Activated CD8-positive, alpha-beta T cell treated with anti-CD3 and anti-CD28 coated beads for 36 hours (primary cell): Measurements from ENCODE around the gene ATG4D. TPM values are rescaled to one million over a fixed set of nuclear protein-coding genes. Genes with fewer than 3 reads are reported as not detected.

Experiments
- ATAC-seq: fragments of 200-7000 bp; cut with Tn5 transposase; one replicate; pipeline ENCODE4 v1.10.0; 2021; ENCODE audit warnings: mild to moderate bottlenecking, moderate library complexity
- CTCF ChIA-PET: fragments of 350-600 bp; sonication (Branson Sonifier 250); formaldehyde crosslinking; loops from one replicate; lab custom pipeline; 2021; ENCODE audit warnings: antibody characterized with exemption; lab: Charles Lee
- POLR2A ChIA-PET: fragments of 350-600 bp; sonication (Branson Sonifier 250); formaldehyde crosslinking; loops from one replicate; lab custom pipeline; 2021; ENCODE audit warnings: antibody characterized with exemption; lab: Charles Lee
- DNase-seq: peaks from one replicate; pipeline ENCODE4 v3.0.0-alpha.2; 2020
- H3K27ac Mint-ChIP-seq: one replicate; pipeline ENCODE4 v1.8.0; 2021; ENCODE audit warnings: mild to moderate bottlenecking, mixed read lengths
- H3K27me3 Mint-ChIP-seq: one replicate; pipeline ENCODE4 v1.8.0; 2021; ENCODE audit warnings: mixed read lengths
- H3K36me3 Mint-ChIP-seq: one replicate; pipeline ENCODE4 v1.8.0; 2021; ENCODE audit warnings: low read depth, mixed read lengths
- H3K4me1 Mint-ChIP-seq: one replicate; pipeline ENCODE4 v1.8.0; 2021; ENCODE audit warnings: low read depth, mixed read lengths
- H3K4me3 Mint-ChIP-seq: one replicate; pipeline ENCODE4 v1.8.0; 2021; ENCODE audit warnings: mild to moderate bottlenecking, moderate library complexity, mixed read lengths
- H3K9me3 Mint-ChIP-seq: one replicate; pipeline ENCODE4 v1.8.0; 2021; ENCODE audit warnings: mixed read lengths
- CTCF ChIP-seq: fragments of 200-600 bp; IDR thresholded peaks from one replicate; pipeline ENCODE4 v1.8.0; 2022; ENCODE audit warnings: antibody characterized with exemption, mild to moderate bottlenecking
- intact Hi-C: fragments of 100-400 bp; cut with micrococcal nuclease; formaldehyde crosslinking; loops from one replicate; pipeline ENCODE4 v1.10.0; 2022
- total RNA-seq, 2 experiments: library from RNA; stranded (reverse); gene quantifications; one replicate each; pipeline ENCODE4 v1.2.3, GENCODE V29; 2021

The ATG4D gene
- total RNA-seq, 2 experiments from 2014 or later, result 21.7 to 22.5 TPM

GRCh38 chr19:10508036-10508435 lies 35.7 kb upstream of the ATG4D start:
- intact Hi-C loops, result loop anchor here (5.0 kb wide), 1 partner anchor 59 kb away; the partner anchor contains the start of genes CDKN2D and KRI1
- Mint-ChIP-seq H3K36me3 (no peaks in the 10 kb centered on the region), H3K27ac (no peak overlapping the region), H3K9me3 (no peaks in the 10 kb centered on the region), H3K4me3 (no peak overlapping the region), H3K27me3 (peaks cover 4% of the 10 kb centered on the region), H3K4me1 (peaks cover 17% of the 10 kb centered on the region)
- POLR2A ChIA-PET, result interaction anchor here (0.6 to 1.2 kb wide), 3 partner anchors 44 to 61 kb away, joined by 3 to 4 read pairs (median 3); no protein-coding TSS in a partner anchor
- ATAC-seq (no peak), DNase-seq (no peak)
- CTCF ChIA-PET, result interaction anchor here (1.0 to 2.8 kb wide), 7 partner anchors 22 to 209 kb away, joined by 3 to 7 read pairs (median 4); partner anchors contain the start of gene DNM2
- TF ChIP-seq CTCF, result no peak

- DNase-seq, result peak; percentile 68
- intact Hi-C loops, result loop anchor here (5.0 kb wide), 1 partner anchor 59 kb away; the partner anchor contains the start of genes CDKN2D and KRI1
- CTCF ChIA-PET, result interaction anchor here (1.0 to 2.8 kb wide), 10 partner anchors 21 to 209 kb away, joined by 3 to 7 read pairs (median 4); partner anchors contain the start of genes DNM2 and KRI1
- peak overlapping the region; percentile 14 for H3K27ac Mint-ChIP-seq
- peaks cover 20% of the 10 kb centered on the region for H3K4me1 Mint-ChIP-seq
- POLR2A ChIA-PET, result interaction anchor here (0.5 to 1.2 kb wide), 4 partner anchors 8 to 139 kb away, joined by 3 to 4 read pairs (median 4); no protein-coding TSS in a partner anchor
- H3K27me3 Mint-ChIP-seq, result peaks cover 10% of the 10 kb centered on the region
- no peaks in the 10 kb centered on the region for H3K9me3 Mint-ChIP-seq
- no peak for TF ChIP-seq CTCF
- H3K4me3 Mint-ChIP-seq, result no peak overlapping the region
- H3K36me3 Mint-ChIP-seq, result no peaks in the 10 kb centered on the region
- ATAC-seq, result peak; percentile 40
Observed at GRCh38 chr19:10508707-10509106, 35.0 kb upstream of the ATG4D start.

GRCh38 chr19:10510301-10510802 lies 33.4 kb upstream of the ATG4D start:
- Mint-ChIP-seq H3K36me3 (no peaks in the 10 kb centered on the region), H3K27me3 (peaks cover 22% of the 10 kb centered on the region), H3K4me3 (no peak overlapping the region), H3K27ac (no peak overlapping the region), H3K9me3 (no peaks in the 10 kb centered on the region), H3K4me1 (peaks cover 21% of the 10 kb centered on the region)
- DNase-seq (peak; percentile 77), ATAC-seq (no peak)
- intact Hi-C loops, result no loop called here
- peak; percentile 92 for TF ChIP-seq CTCF
- ChIA-PET CTCF (interaction anchor here (0.9 to 2.8 kb wide), 13 partner anchors 10 to 189 kb away, joined by 3 to 8 read pairs (median 5); no protein-coding TSS in a partner anchor), POLR2A (no interaction called here)

GRCh38 chr19:10513223-10513622 lies 30.5 kb upstream of the ATG4D start:
- H3K9me3 Mint-ChIP-seq, result no peaks in the 10 kb centered on the region
- DNase-seq, result no peak

More at GRCh38 chr19:10513223-10513622, 30.5 kb upstream of the ATG4D start:
- intact Hi-C loops, result no loop called here
- H3K4me3 Mint-ChIP-seq, result no peak overlapping the region
- POLR2A ChIA-PET, result no interaction called here
- H3K27ac Mint-ChIP-seq, result no peak overlapping the region
- H3K27me3 Mint-ChIP-seq, result peaks cover 39% of the 10 kb centered on the region
- no peak for ATAC-seq
- H3K4me1 Mint-ChIP-seq, result peaks cover 22% of the 10 kb centered on the region
- CTCF ChIA-PET, result interaction anchor here (0.7 kb wide), 1 partner anchor 54 kb away, joined by 3 read pairs; no protein-coding TSS in a partner anchor
- no peak for TF ChIP-seq CTCF
- H3K36me3 Mint-ChIP-seq, result no peaks in the 10 kb centered on the region
